H9 (cell line): Measurements from ENCODE around the gene DYNC1H1. TPM values are rescaled to one million over a fixed set of nuclear protein-coding genes. Genes with fewer than 3 reads are reported as not detected.

Experiments used
- DNase-seq: peaks from one replicate; pipeline ENCODE4 v3.0.0-alpha.2; 2017
- H2AFZ ChIP-seq: one replicate; pipeline ENCODE4 v1.6.1; 2013; ENCODE audit warnings: mild to moderate bottlenecking, low read length, control low read depth, moderate library complexity
- H2AK5ac ChIP-seq: 2 replicates; pipeline ENCODE4 v1.6.1; 2013; ENCODE audit warnings: low read length, control low read depth, mixed read lengths; ENCODE audit not compliant: insufficient read length
- H2BK120ac ChIP-seq: one replicate; pipeline ENCODE4 v1.6.1; 2013; ENCODE audit warnings: low read depth, mild to moderate bottlenecking, low read length, control low read depth, inconsistent platforms; ENCODE audit not compliant: poor library complexity, severe bottlenecking
- H2BK12ac ChIP-seq: 2 replicates; pipeline ENCODE4 v1.6.1; 2013; ENCODE audit warnings: low read length, control low read depth, mixed read lengths, low read depth; ENCODE audit not compliant: insufficient read length
- H2BK15ac ChIP-seq: 2 replicates; pipeline ENCODE4 v1.6.1; 2013; ENCODE audit warnings: low read depth, low read length, control low read depth
- H2BK20ac ChIP-seq: one replicate; pipeline ENCODE4 v1.6.1; 2013; ENCODE audit warnings: low read depth, mild to moderate bottlenecking, low read length, control low read depth, inconsistent platforms; ENCODE audit not compliant: poor library complexity, severe bottlenecking
- H2BK5ac ChIP-seq: 2 replicates; pipeline ENCODE4 v1.6.1; 2013; ENCODE audit warnings: low read length, control low read depth, mixed read lengths; ENCODE audit not compliant: insufficient read length
- H3K14ac ChIP-seq: 2 replicates; pipeline ENCODE4 v1.6.1; 2013; ENCODE audit warnings: low read length, control low read depth; ENCODE audit not compliant: insufficient read depth
- H3K18ac ChIP-seq: 2 replicates; pipeline ENCODE4 v1.6.1; 2013; ENCODE audit warnings: low read depth, mild to moderate bottlenecking, mixed read lengths, low read length, control low read depth; ENCODE audit not compliant: insufficient read length
- H3K23ac ChIP-seq: 2 replicates; pipeline ENCODE4 v1.6.1; 2013; ENCODE audit warnings: low read length, control low read depth, mixed read lengths, low read depth; ENCODE audit not compliant: insufficient read length
- H3K23me2 ChIP-seq: 2 replicates; pipeline ENCODE4 v1.6.1; 2013; ENCODE audit warnings: low read depth, mild to moderate bottlenecking, mixed read lengths, low read length, control low read depth; ENCODE audit not compliant: insufficient read length, poor library complexity, severe bottlenecking
- H3K27ac ChIP-seq: 2 replicates; pipeline ENCODE4 v1.5.1; 2013; ENCODE audit warnings: low read length, control low read depth, mixed read lengths, low read depth; ENCODE audit not compliant: insufficient read length
- H3K27me3 ChIP-seq: 2 replicates; pipeline ENCODE4 v1.6.1; 2013; ENCODE audit warnings: low read length, control low read depth, inconsistent platforms; ENCODE audit not compliant: insufficient read depth
- H3K4ac ChIP-seq: 2 replicates; pipeline ENCODE4 v1.6.1; 2013; ENCODE audit warnings: low read depth, mild to moderate bottlenecking, control low read depth, inconsistent platforms, low read length, moderate library complexity
- H3K4me1 ChIP-seq: 2 replicates; pipeline ENCODE4 v1.6.1; 2013; ENCODE audit warnings: low read length, control low read depth, inconsistent platforms; ENCODE audit not compliant: insufficient read depth
- H3K4me2 ChIP-seq: 2 replicates; pipeline ENCODE4 v1.6.1; 2013; ENCODE audit warnings: low read length, control low read depth, mixed read lengths; ENCODE audit not compliant: insufficient read length, insufficient read depth
- H3K56ac ChIP-seq: 2 replicates; pipeline ENCODE4 v1.6.1; 2013; ENCODE audit warnings: low read depth, mild to moderate bottlenecking, mixed read lengths, low read length, control low read depth; ENCODE audit not compliant: insufficient read length
- H3K79me1 ChIP-seq: 2 replicates; pipeline ENCODE4 v1.6.1; 2013; ENCODE audit warnings: low read depth, mild to moderate bottlenecking, moderate library complexity, low read length, control low read depth, inconsistent platforms; ENCODE audit not compliant: insufficient read depth, poor library complexity, severe bottlenecking
- H3K79me2 ChIP-seq: 2 replicates; pipeline ENCODE4 v1.6.1; 2013; ENCODE audit warnings: low read length, control low read depth, inconsistent platforms; ENCODE audit not compliant: insufficient read depth
- H3K9ac ChIP-seq: 2 replicates; pipeline ENCODE4 v1.6.1; 2013; ENCODE audit warnings: low read length, control low read depth, mixed read lengths; ENCODE audit not compliant: insufficient read length; ENCODE audit errors: extremely low read depth
- H3K9me3 ChIP-seq: one replicate; pipeline ENCODE4 v1.6.1; 2013; ENCODE audit warnings: low read depth, low read length, inconsistent platforms; ENCODE audit not compliant: control insufficient read depth
- H3T11ph ChIP-seq: one replicate; pipeline ENCODE4 v1.6.1; 2013; ENCODE audit warnings: mild to moderate bottlenecking, low read length, control low read depth, inconsistent platforms
- H4K20me1 ChIP-seq: one replicate; pipeline ENCODE4 v1.6.1; 2013; ENCODE audit not compliant: control insufficient read depth, insufficient read length, insufficient read depth
- H4K5ac ChIP-seq: 2 replicates; pipeline ENCODE4 v1.6.1; 2013; ENCODE audit warnings: low read depth, mild to moderate bottlenecking, mixed read lengths, low read length, control low read depth; ENCODE audit not compliant: insufficient read length
- H4K8ac ChIP-seq: replicated peaks from 2 replicates; pipeline ENCODE4 v1.6.1; 2013; ENCODE audit warnings: low read length, control low read depth, mixed read lengths, low read depth; ENCODE audit not compliant: insufficient read length
- H4K91ac ChIP-seq: 2 replicates; pipeline ENCODE4 v1.6.1; 2013; ENCODE audit warnings: low read depth, mild to moderate bottlenecking, moderate library complexity, mixed read lengths, low read length, control low read depth; ENCODE audit not compliant: insufficient read length
- H3K27ac Mint-ChIP-seq, 3 experiments: 2 replicates in 2 of 3; 3 replicates in 1 of 3; pipeline ENCODE4 v1.8.0; 2020 to 2021; ENCODE audit warnings: mixed read lengths in 3 of 3, mild to moderate bottlenecking in 1 of 3, moderate library complexity in 1 of 3
- H3K27me3 Mint-ChIP-seq: 2 replicates; pipeline ENCODE4 v1.8.0; 2021; ENCODE audit warnings: low read depth, mild to moderate bottlenecking, moderate library complexity, mixed read lengths
- H3K36me3 Mint-ChIP-seq, 3 experiments: 2 replicates in 2 of 3; 3 replicates in 1 of 3; pipeline ENCODE4 v1.8.0; 2020 to 2021; ENCODE audit warnings: low read depth in 3 of 3, mixed read lengths in 3 of 3; ENCODE audit not compliant: insufficient read depth in 1 of 3
- H3K4me1 Mint-ChIP-seq, 2 experiments: 2 replicates each; pipeline ENCODE4 v1.8.0; 2020; ENCODE audit warnings: mixed read lengths in 2 of 2
- H3K4me3 Mint-ChIP-seq, 2 experiments: 2 replicates in 1 of 2; 3 replicates in 1 of 2; pipeline ENCODE4 v1.8.0; 2020 to 2021; ENCODE audit warnings: mild to moderate bottlenecking in 2 of 2, mixed read lengths in 2 of 2, moderate library complexity in 1 of 2
- H3K9me3 Mint-ChIP-seq, 2 experiments: 2 replicates in 1 of 2; 3 replicates in 1 of 2; pipeline ENCODE4 v1.8.0; 2020; ENCODE audit warnings: mild to moderate bottlenecking in 2 of 2, mixed read lengths in 2 of 2, moderate library complexity in 1 of 2
- WGBS: extraction: QIAGEN DNeasy Blood & Tissue Kit; methylation state at CpG from one replicate; pipeline ENCODE4 v1.1.7; 2013; ENCODE audit warnings: missing lambda C conversion rate, low lambda C conversion rate, mixed read lengths; ENCODE audit not compliant: insufficient read length; ENCODE audit errors: extremely low coverage; 5-methylcytosine and 5-hydroxymethylcytosine counted together
- total RNA-seq: library from RNA; stranded (reverse); gene quantifications from 2 replicates; pipeline ENCODE4 v1.2.1, GENCODE V29; 2021
- TF ChIP-seq, protein P1 (sequence below): fragments of 200-600 bp; sonication (generic); conservative IDR thresholded peaks from 3 replicates; pipeline ENCODE4 v1.8.0; 2021; ENCODE audit warnings: antibody characterized with exemption, mild to moderate bottlenecking

The DYNC1H1 gene
- total RNA-seq, 1 experiment from 2014 or later: 359 TPM

DNA sequence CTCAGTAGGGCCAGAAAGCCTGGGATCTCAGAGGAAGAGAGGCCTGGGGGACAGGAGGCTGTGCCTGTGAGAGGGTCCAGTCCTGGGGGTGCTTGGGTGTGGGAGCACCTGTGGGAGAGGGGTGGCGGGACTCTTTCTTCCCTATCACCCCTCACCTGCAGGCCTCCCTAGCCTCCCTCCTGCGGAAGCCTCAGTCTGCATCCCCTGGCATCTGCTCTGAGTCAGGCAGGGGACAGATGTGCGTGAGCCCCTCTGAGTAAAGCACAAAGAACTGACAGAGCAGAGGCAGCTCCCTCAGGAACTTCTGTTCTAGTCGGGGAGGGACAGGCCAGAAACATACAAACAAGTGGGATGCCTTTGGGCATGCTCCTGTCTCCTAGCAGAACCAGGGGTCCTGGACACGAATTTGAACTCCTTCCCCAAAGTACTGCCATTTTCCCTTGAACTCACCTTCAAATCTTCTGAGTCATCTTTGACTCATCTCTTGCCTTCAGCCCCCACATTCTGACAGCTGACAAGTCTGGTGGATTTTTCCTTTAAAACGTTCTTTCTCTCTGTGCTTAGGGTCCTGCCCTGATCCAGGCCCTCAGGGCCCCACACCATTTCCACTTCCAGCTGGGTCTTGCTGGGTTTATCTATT, 131.0 kb downstream of the DYNC1H1 start:
- H3K18ac ChIP-seq: no peak overlapping the region
- H3K79me1 ChIP-seq: no peaks in the 10 kb centered on the region
- Mint-ChIP-seq H3K4me1 (peaks cover 18 to 25% of the 10 kb centered on the region in 2 experiments), H3K27ac (no peak overlapping the region; a peak in 1 of 7 replicates), H3K9me3 (no peaks in the 10 kb centered on the region), H3K4me3 (no peak overlapping the region), H3K27me3 (peaks cover 7% of the 10 kb centered on the region), H3K36me3 (no peaks in the 10 kb centered on the region; a peak in 1 of 7 replicates)
- peaks cover 3% of the 10 kb centered on the region; the same call in 1 of the 2 replicates for H3K4me1 ChIP-seq
- no peak overlapping the region for H4K91ac ChIP-seq
- TF ChIP-seq, protein P1, sequence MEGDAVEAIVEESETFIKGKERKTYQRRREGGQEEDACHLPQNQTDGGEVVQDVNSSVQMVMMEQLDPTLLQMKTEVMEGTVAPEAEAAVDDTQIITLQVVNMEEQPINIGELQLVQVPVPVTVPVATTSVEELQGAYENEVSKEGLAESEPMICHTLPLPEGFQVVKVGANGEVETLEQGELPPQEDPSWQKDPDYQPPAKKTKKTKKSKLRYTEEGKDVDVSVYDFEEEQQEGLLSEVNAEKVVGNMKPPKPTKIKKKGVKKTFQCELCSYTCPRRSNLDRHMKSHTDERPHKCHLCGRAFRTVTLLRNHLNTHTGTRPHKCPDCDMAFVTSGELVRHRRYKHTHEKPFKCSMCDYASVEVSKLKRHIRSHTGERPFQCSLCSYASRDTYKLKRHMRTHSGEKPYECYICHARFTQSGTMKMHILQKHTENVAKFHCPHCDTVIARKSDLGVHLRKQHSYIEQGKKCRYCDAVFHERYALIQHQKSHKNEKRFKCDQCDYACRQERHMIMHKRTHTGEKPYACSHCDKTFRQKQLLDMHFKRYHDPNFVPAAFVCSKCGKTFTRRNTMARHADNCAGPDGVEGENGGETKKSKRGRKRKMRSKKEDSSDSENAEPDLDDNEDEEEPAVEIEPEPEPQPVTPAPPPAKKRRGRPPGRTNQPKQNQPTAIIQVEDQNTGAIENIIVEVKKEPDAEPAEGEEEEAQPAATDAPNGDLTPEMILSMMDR: no peak
- H3K23me2 ChIP-seq: no peaks in the 10 kb centered on the region
- no peak overlapping the region for H3T11ph ChIP-seq
- H2BK15ac ChIP-seq: no peak overlapping the region
- no peak overlapping the region for H3K27ac ChIP-seq
- H4K8ac ChIP-seq: peak overlapping the region; percentile 40
- H3K9me3 ChIP-seq: no peaks in the 10 kb centered on the region
- no peak overlapping the region for H3K9ac ChIP-seq
- no CpG with 5 or more reads among the region's 6 CpGs for WGBS
- no peak overlapping the region for H3K4me2 ChIP-seq
- H3K23ac ChIP-seq: no peak overlapping the region
- H3K14ac ChIP-seq: no peak overlapping the region
- no peak overlapping the region for H2BK12ac ChIP-seq
- H2BK20ac ChIP-seq: no peak overlapping the region
- H3K79me2 ChIP-seq: no peaks in the 10 kb centered on the region
- H2AFZ ChIP-seq: no peak overlapping the region
- H3K27me3 ChIP-seq: no peaks in the 10 kb centered on the region
- DNase-seq: no peak
- no peak overlapping the region for H2BK120ac ChIP-seq
- no peak overlapping the region for H3K4ac ChIP-seq
- H3K56ac ChIP-seq: no peak overlapping the region
- H2AK5ac ChIP-seq: no peak overlapping the region
- H2BK5ac ChIP-seq: no peak overlapping the region
- no peak overlapping the region for H4K5ac ChIP-seq
- no peaks in the 10 kb centered on the region for H4K20me1 ChIP-seq
